GM18498 (cell line): ENCODE measurements around the gene SDE2.
"Not testable (repeated sequence)": the region's sequence is repeated elsewhere in the genome, so short reads cannot be mapped to it uniquely, and the experiment has no call there.

ENCODE experiments used
- ATAC-seq: cut with Tn5 transposase; IDR thresholded peaks from one replicate; pipeline ENCODE4 v1.9.1; 2021; ENCODE audit warnings: mild to moderate bottlenecking, moderate library complexity; ENCODE audit not compliant: unreplicated experiment

SDE2 gene

GRCh38 chr1:225945564-225945963 is 53.6 kb downstream of the SDE2 start:
- no peak for ATAC-seq

GRCh38 chr1:225944951-225945350 is 54.2 kb downstream of the SDE2 start:
- peak; percentile 72 for ATAC-seq

DNA sequence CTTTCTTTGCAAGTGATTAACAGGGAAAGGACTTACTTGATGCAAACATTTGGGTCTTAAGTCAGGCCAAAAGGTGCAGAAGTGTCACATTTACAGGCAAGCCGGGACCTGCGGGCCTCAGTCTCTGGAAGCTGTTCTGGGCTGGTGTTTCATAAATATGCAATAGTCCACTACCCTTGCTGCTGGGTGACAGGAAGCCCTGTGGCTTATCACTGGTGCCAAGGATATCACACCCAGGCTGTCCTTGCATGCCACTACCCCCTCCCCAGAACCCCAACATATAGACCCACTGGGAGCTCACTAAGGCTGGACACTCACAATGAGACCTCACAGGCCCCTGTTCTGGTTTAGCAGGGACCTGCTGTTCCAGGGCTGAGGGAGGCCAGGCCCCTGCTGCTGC is 54.8 kb downstream of the SDE2 start:
- no peak for ATAC-seq

- ATAC-seq = no peak
Measured at GRCh38 chr1:225943582-225943981, 55.6 kb downstream of the SDE2 start.

- ATAC-seq = peak; percentile 85
Measured at GRCh38 chr1:225942574-225942973, 56.6 kb downstream of the SDE2 start.

GRCh38 chr1:225941942-225942222 is 57.3 kb downstream of the SDE2 start:
- no peak for ATAC-seq

- ATAC-seq = no peak
Measured at GRCh38 chr1:225941187-225941941, 57.8 kb downstream of the SDE2 start, which contains the start of gene LEFTY2. Gene LEFTY2 (minus strand): TSS chr1:225941220. CDS start chr1:225941140, 80 bp downstream.

GRCh38 chr1:225940385-225941151 is 58.6 kb downstream of the SDE2 start:
- ATAC-seq = no peak

DNA sequence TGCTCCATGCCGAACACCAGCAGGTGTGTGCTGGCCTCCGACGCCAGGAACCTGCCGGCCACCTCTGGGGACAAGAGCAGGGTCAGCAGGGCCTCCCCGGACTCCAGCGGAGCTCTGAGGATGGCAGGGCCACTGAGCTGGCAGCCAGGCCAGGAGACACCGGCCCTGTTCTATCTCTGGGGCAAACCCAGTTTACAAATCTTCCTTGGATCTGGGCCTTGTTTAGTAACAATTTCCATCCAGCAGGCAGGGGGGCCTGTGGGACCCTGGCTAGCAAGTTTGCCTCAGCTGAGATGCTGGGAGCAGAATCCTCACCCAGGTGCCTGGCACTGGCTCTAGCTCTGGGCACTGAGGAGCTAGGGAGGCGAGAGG is 59.2 kb downstream of the SDE2 start:
- ATAC-seq = not testable (repeated sequence)

DNA sequence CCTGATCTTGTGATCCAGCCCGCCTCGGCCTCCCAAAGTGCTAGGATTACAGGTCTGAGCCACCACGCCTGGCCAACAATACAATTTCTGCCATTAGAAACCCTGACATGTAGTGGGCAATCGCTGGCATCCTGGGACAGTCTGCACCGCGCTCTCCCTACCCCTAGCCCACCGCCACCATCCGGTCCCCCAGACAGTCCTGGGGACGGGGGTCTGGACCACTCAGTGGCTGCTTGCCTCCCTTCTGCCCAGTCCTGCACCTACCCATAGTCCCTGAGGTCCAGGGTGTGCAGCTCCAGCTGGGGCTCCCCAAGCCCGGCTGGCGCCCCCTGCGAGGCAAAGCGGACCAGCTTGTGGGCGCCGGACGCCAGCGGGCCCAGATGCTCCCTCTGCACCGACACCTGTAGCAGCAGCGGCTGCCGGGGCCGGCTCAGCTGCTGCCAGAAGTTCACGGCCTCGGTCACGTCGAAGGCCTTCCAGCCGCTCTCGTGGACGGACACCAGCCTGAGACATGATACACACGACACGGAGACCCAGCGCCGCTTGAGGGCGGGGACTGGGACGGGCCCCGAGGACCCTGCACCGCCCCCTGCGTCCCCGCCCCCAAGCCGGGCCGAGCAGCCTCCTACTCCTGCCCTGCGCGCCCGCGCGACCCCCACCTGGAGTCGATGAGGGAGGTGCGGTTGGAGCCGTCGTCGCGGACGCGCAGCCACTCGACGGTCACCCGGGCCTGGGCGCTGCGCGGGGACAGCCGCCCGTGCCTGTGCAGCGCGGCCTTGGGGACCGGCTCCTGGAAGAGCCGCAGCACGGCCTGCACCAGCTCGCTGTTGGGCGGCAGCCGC is 59.8 kb downstream of the SDE2 start:
- not testable (repeated sequence) for ATAC-seq

- no peak for ATAC-seq
Measured at GRCh38 chr1:225937048-225937968, 61.8 kb downstream of the SDE2 start.

GRCh38 chr1:225936523-225936922 is 62.6 kb downstream of the SDE2 start:
- ATAC-seq = no peak

GRCh38 chr1:225936086-225936485 is 63.1 kb downstream of the SDE2 start:
- not testable (repeated sequence) for ATAC-seq

DNA sequence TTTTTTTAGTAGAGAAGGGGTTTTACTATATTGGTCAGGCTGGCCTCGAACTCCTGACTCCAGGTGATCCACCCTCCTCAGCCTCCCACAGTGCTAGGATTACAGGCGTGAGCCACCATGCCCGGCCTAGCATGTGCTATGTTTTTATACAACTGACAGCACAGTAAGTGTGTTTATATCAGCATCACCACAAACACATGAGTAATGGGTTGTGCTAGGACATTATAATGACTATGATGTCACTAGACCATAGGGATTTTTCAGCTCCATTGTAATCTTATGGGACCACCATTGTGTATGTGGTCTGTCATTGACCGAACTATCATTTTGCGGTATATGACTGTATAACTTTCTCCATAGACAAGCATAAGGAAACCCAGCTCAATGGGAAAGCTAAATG is 64.4 kb downstream of the SDE2 start:
- ATAC-seq = no peak

DNA sequence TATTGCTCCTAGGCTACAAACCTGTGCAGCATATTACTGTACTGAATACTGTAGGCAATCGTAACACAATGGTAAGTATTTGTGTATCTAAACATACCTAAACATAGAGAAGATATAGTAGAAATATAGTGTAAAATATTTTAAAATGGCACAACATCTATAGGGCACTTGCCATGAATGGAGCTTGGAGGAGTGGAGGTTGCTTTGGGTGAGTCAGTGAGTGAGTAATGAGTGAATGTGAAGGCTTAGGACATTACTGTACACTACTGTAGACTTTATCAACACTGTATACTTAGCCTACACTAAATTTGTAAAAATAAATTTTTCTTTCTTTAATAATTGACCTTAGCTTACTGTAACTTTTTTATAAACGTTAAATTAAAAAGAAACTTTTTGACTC is 66.1 kb downstream of the SDE2 start:
- no peak for ATAC-seq
